Measurements from ENCODE around the gene NUMBL. TPM values are rescaled to one million over a fixed set of nuclear protein-coding genes. Genes with fewer than 3 reads are reported as not detected.
"Not testable (repeated sequence)": the region's sequence is repeated elsewhere in the genome, so short reads cannot be mapped to it uniquely, and the experiment has no call there.

NUMBL gene
- total RNA-seq, 1 experiment from 2014 or later, result 18.4 TPM

DNA sequence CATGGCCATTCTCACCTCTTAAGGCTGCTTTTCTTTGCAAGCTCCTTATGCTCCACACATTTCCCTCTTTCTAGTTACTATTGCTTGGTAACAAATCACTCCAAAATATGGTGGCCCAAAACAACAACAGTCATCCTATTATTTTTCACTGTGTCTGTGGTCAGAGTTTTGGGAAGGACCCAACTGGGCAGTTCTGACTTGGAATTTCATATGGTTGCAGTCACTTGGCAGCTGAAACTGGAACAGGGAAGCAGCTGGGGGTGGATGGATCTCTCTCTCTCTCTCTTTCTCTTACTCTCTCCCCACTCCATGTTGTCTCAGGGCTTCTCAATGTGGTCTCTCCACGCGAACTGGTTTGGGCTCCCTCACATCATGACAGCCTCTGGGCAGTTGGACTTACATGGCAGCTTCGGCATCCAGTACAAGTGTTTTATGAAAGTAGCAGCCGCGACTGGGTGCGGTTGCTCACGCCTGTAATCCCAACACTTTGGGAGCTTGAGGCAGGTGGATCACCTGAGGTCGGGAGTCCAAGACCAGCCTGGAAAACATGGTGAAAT is 39.6 kb downstream of the NUMBL start:
- TF ChIP-seq, protein P1, sequence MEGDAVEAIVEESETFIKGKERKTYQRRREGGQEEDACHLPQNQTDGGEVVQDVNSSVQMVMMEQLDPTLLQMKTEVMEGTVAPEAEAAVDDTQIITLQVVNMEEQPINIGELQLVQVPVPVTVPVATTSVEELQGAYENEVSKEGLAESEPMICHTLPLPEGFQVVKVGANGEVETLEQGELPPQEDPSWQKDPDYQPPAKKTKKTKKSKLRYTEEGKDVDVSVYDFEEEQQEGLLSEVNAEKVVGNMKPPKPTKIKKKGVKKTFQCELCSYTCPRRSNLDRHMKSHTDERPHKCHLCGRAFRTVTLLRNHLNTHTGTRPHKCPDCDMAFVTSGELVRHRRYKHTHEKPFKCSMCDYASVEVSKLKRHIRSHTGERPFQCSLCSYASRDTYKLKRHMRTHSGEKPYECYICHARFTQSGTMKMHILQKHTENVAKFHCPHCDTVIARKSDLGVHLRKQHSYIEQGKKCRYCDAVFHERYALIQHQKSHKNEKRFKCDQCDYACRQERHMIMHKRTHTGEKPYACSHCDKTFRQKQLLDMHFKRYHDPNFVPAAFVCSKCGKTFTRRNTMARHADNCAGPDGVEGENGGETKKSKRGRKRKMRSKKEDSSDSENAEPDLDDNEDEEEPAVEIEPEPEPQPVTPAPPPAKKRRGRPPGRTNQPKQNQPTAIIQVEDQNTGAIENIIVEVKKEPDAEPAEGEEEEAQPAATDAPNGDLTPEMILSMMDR (IDR thresholded peaks at IDR 0.05; ENCODE audit: unreplicated experiment), result no peak
- H3K27ac Mint-ChIP-seq (ENCODE audit: low read depth, unreplicated experiment), result no peak overlapping the region
- ChIA-PET CTCF (interaction anchor here (0.5 to 1.8 kb wide), 4 partner anchors 16 to 493 kb away, joined by 3 to 8 read pairs (median 4); no protein-coding TSS in a partner anchor), POLR2A (interaction anchor here (0.7 kb wide), 1 partner anchor 224 kb away, joined by 3 read pairs; no protein-coding TSS in a partner anchor)
- H3K4me1 Mint-ChIP-seq (ENCODE audit: insufficient read depth, unreplicated experiment), result peaks cover 25% of the 10 kb centered on the region
- DNase-seq (ENCODE audit: unreplicated experiment), result no peak
- no peaks in the 10 kb centered on the region for H3K9me3 Mint-ChIP-seq (ENCODE audit: unreplicated experiment)
- BruUV-seq (replicated peaks), result no TSS peak
- no peak overlapping the region for H3K4me3 Mint-ChIP-seq (ENCODE audit: unreplicated experiment)
- no peaks in the 10 kb centered on the region for H3K27me3 Mint-ChIP-seq (ENCODE audit: insufficient read depth, unreplicated experiment)
- intact Hi-C loops (cut with micrococcal nuclease), result no loop called here
- no peaks in the 10 kb centered on the region for H3K36me3 Mint-ChIP-seq (ENCODE audit: insufficient read depth, unreplicated experiment)

DNA sequence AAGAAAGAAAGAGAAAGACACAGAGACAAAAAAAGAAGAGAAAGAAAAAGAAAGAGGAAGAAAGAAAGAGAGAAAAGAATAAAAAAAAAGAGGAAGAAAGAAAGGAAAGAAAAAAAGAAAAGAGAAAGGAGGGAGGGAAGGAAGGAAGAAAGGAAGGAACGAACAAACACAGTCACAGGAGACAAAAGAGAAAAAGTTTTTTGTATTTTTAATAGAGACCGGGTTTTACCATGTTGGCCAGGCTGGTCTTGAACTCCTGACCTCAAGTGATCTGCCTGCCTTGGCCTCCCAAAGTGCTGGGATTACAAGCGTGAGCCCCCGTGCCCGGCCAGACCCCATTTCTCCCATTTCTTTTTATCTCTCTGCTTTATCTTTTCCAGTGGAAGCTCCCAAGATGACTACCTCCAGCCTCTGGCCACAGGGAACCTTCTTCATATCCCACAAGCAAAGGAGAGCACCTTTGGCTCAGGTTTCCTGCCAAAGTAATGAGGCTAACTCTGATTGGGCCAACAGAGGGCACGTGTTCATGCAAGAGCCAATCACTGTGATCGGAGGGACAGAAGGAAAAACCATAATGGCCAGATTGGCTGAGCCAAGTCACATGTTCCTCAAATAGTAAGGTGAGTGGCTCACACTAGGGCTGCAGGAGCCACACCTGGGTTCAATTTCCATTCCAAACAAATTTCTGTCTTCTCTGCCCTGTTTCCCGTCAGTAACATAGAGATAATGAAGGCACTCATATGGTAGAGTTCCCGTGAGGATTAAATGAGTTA is 40.4 kb downstream of the NUMBL start:
- H3K27me3 Mint-ChIP-seq (ENCODE audit: insufficient read depth, unreplicated experiment); DNase-seq (ENCODE audit: unreplicated experiment); BruUV-seq (replicated peaks); H3K4me3 Mint-ChIP-seq (ENCODE audit: unreplicated experiment); CTCF ChIA-PET; H3K36me3 Mint-ChIP-seq (ENCODE audit: insufficient read depth, unreplicated experiment); H3K27ac Mint-ChIP-seq (ENCODE audit: low read depth, unreplicated experiment); intact Hi-C loops (cut with micrococcal nuclease); H3K9me3 Mint-ChIP-seq (ENCODE audit: unreplicated experiment): not testable (repeated sequence)
- POLR2A ChIA-PET, result interaction anchor here (0.7 kb wide), 1 partner anchor 224 kb away, joined by 3 read pairs; no protein-coding TSS in a partner anchor
- H3K4me1 Mint-ChIP-seq (ENCODE audit: insufficient read depth, unreplicated experiment), result peaks cover 28% of the 10 kb centered on the region

DNA sequence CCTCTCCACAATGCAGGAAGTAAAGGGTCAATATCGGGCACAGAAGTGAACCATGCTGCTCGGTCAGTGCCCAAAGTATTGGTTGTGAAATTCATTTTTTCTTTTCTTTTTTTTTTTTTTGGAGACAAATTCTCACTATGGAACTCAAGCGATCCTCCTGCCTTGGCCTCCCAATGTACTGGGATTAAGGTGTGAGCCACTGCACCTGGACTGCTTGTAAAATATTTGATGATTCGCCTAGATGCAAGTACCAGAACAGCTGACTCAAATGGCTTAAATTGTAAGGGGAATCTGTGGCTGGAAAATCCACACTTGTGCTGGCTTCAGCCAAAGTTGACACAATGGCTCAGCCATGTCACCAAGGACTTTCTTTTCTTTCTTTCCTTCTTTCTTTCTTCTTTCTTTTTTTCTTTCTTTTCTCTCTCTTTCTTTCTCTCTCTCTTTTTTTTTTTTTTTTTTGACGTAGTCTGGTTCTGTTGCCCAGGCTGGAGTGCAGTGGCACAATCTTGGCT is 43.7 kb downstream of the NUMBL start:
- Mint-ChIP-seq H3K9me3 (ENCODE audit: unreplicated experiment) (no peaks in the 10 kb centered on the region), H3K27me3 (ENCODE audit: insufficient read depth, unreplicated experiment) (no peaks in the 10 kb centered on the region), H3K4me3 (ENCODE audit: unreplicated experiment) (peak overlapping the region; percentile 39), H3K27ac (ENCODE audit: low read depth, unreplicated experiment) (peak overlapping the region; percentile 70), H3K36me3 (ENCODE audit: insufficient read depth, unreplicated experiment) (no peaks in the 10 kb centered on the region), H3K4me1 (ENCODE audit: insufficient read depth, unreplicated experiment) (peaks cover 28% of the 10 kb centered on the region)
- no peak for DNase-seq (ENCODE audit: unreplicated experiment)
- ChIA-PET CTCF (interaction anchor here (0.6 to 5.3 kb wide), 6 partner anchors 12 to 341 kb away, joined by 3 to 60 read pairs (median 4); no protein-coding TSS in a partner anchor), POLR2A (interaction anchor here (0.5 to 1.7 kb wide), 13 partner anchors 14 to 1226 kb away, joined by 3 to 9 read pairs (median 3); partner anchors contain the start of genes ACTMAP, COQ8B, EGLN2 and ITPKC)
- TF ChIP-seq, protein P1 (IDR thresholded peaks at IDR 0.05; ENCODE audit: unreplicated experiment), result no peak
- intact Hi-C loops (cut with micrococcal nuclease), result no loop called here
- no TSS peak for BruUV-seq (replicated peaks)

DNA sequence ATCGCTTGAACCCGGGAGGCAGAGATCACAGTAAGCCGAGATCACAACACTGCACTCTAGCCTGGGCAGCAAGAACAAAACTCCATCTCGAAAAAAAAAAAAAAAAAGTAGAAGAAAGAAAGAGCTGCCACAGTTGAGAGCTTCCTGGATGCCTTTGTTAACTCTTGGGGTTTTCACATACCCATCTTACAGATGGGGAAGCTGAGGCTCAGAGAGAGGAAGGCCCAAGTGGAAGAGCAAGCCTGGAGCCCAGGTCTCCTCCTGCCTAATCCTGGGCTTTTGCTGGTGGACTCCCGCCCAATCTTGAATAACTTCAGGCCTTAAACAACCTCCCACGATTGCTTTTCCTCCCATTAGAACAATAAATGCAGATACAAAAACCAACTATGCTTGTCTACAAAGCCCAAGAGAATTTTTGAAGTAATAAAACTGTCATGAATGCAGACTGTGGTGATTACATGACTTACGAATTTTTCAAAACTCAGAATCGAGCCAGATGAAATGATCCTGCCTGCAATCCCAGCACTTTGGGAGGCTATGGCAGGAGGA is 47.6 kb downstream of the NUMBL start:
- intact Hi-C loops (cut with micrococcal nuclease), result no loop called here
- BruUV-seq (replicated peaks), result no TSS peak
- DNase-seq (ENCODE audit: unreplicated experiment), result no peak
- no peaks in the 10 kb centered on the region for H3K36me3 Mint-ChIP-seq (ENCODE audit: insufficient read depth, unreplicated experiment)
- H3K4me3 Mint-ChIP-seq (ENCODE audit: unreplicated experiment), result no peak overlapping the region
- H3K27ac Mint-ChIP-seq (ENCODE audit: low read depth, unreplicated experiment), result no peak overlapping the region
- no peaks in the 10 kb centered on the region for H3K9me3 Mint-ChIP-seq (ENCODE audit: unreplicated experiment)
- no peaks in the 10 kb centered on the region for H3K27me3 Mint-ChIP-seq (ENCODE audit: insufficient read depth, unreplicated experiment)
- TF ChIP-seq, protein P1 (IDR thresholded peaks at IDR 0.05; ENCODE audit: unreplicated experiment), result no peak
- peaks cover 12% of the 10 kb centered on the region for H3K4me1 Mint-ChIP-seq (ENCODE audit: insufficient read depth, unreplicated experiment)
- CTCF ChIA-PET, result interaction anchor here (0.8 to 5.3 kb wide), 2 partner anchors 8 to 179 kb away, joined by 5 to 60 read pairs; no protein-coding TSS in a partner anchor
- POLR2A ChIA-PET, result no interaction called here
